Measurements from ENCODE around the gene PRG3.
"Not testable (repeated sequence)": the region's sequence is repeated elsewhere in the genome, so short reads cannot be mapped to it uniquely, and the experiment has no call there.

The PRG3 gene

DNA sequence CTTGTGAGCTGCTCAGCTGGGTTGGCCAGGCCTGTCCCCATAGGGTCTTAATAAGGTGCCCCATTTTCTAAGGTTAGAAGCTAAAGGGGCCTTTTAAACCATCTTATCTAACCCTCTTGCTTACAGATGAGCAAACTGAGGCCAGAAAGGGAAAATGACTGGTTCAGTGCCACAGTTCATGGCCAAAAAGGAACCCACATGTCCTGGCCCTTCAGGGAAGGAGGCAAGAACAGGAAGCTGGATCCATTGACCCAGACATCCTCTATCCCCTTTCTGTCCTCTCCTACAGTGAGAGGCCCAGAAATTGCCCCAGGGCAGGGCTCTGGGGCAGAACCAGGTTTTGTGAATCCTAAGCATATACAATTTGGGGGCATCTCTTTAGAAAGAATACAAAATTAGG lies 10.0 kb downstream of the PRG3 start:
- peaks cover 5% of the 10 kb centered on the region for H3K27me3 ChIP-seq (ENCODE audit: insufficient read depth, low read length)
- no peaks in the 10 kb centered on the region for H3K36me3 ChIP-seq (ENCODE audit: insufficient read depth, low read length)

DNA sequence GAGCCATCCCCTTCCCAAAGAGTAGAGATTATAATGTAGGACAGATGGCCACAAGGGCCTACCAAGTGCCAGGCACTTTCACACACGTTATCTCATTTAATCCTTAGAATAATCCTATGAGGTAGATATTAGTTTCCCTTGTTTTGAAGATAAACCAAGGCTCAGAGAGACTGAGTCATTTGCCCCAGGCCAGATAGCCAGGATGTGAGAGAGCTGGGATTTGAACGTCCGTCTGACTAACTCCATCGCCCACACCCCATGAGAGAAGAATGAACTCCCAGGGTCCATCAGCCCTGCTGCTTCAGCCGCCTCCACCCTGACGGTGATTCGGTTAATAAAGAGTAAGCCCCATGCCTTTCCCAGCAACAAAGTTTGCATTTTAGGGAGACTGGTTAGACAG lies 10.7 kb downstream of the PRG3 start:
- H2AFZ ChIP-seq (ENCODE audit: low read depth, low read length), result no peak overlapping the region
- peaks cover 5% of the 10 kb centered on the region for H3K27me3 ChIP-seq (ENCODE audit: insufficient read depth, low read length)
- H3K4me3 ChIP-seq (ENCODE audit: low read length), result no peak overlapping the region
- no peaks in the 10 kb centered on the region for H3K36me3 ChIP-seq (ENCODE audit: insufficient read depth, low read length)
- peaks cover 7% of the 10 kb centered on the region for H3K4me1 ChIP-seq (ENCODE audit: insufficient read depth, low read length)
- no peaks in the 10 kb centered on the region for H3K9me3 ChIP-seq (ENCODE audit: low read length)

More for the DNA sequence above, 10.0 kb downstream of the PRG3 start:
- Histone ChIP-seq H3K4me3 (ENCODE audit: low read length) (no peak overlapping the region), H3K9me3 (ENCODE audit: low read length) (no peaks in the 10 kb centered on the region), H2AFZ (ENCODE audit: low read depth, low read length) (no peak overlapping the region), H3K4me1 (ENCODE audit: insufficient read depth, low read length) (peaks cover under 1% of the 10 kb centered on the region)

DNA sequence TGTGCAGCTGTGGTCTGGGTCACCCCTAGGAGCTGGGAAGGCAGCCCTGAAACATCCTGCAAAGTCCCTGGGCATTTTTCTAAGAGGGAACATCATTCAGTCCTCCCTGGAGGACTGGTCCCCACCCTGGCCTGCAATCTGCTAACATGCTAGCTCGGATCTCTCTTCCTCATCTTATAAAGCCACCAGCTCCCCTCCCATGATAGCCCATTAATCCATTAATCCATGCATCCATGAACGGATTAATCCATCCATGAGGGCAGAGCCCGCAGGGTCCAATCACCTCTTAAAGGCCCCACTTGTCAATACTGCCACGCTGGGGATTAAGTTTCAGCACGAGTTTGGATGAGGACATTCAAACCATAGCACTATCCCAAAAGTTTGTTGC lies 12.1 kb downstream of the PRG3 start:
- H2AFZ ChIP-seq (ENCODE audit: low read depth, low read length), result no peak overlapping the region
- no peak overlapping the region for H3K4me3 ChIP-seq (ENCODE audit: low read length)
- H3K9me3 ChIP-seq (ENCODE audit: low read length), result no peaks in the 10 kb centered on the region
- H3K36me3 ChIP-seq (ENCODE audit: insufficient read depth, low read length), result no peaks in the 10 kb centered on the region
- peaks cover 5% of the 10 kb centered on the region for H3K27me3 ChIP-seq (ENCODE audit: insufficient read depth, low read length)
- H3K4me1 ChIP-seq (ENCODE audit: insufficient read depth, low read length), result peaks cover 10% of the 10 kb centered on the region

DNA sequence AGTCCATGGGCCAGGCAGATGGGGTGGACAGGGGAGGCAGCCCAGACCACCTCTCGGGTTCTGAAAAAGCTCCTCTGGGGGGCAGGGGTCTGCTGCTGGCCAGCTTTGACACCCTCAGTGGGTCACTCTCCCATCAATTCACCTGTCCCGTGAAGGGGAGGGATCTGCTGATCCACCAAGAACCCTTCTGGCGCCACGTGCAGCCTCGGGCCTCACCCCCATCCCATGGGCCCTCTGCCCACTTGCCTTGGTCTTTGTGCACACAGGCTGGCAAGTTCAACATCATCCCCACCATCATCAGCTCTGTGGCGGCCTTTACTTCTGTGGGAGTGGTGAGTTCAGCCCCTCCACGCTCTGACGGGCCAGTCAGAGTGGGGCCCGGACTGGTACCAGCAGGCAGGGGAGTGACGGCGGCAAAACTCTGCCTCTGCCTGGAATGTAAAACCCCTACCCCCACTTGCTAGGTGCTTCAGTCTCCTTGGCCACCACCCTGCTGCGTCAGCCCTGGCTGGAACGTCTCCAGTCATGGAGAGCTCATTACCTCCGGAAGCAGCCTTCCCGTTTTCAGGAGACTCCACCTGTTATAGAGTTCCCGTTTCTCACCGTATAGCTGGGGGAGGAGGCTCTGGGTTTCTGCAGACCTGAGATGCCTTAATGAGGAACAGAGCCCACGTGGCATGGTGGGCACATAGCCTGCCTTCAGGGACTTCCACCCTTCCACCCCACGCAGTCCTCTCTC lies 12.7 kb downstream of the PRG3 start:
- Histone ChIP-seq H3K9me3 (ENCODE audit: low read length) (no peaks in the 10 kb centered on the region), H3K36me3 (ENCODE audit: insufficient read depth, low read length) (no peaks in the 10 kb centered on the region), H2AFZ (ENCODE audit: low read depth, low read length) (no peak overlapping the region), H3K4me1 (ENCODE audit: insufficient read depth, low read length) (peaks cover 10% of the 10 kb centered on the region), H3K27me3 (ENCODE audit: insufficient read depth, low read length) (peaks cover 9% of the 10 kb centered on the region), H3K4me3 (ENCODE audit: low read length) (no peak overlapping the region)

DNA sequence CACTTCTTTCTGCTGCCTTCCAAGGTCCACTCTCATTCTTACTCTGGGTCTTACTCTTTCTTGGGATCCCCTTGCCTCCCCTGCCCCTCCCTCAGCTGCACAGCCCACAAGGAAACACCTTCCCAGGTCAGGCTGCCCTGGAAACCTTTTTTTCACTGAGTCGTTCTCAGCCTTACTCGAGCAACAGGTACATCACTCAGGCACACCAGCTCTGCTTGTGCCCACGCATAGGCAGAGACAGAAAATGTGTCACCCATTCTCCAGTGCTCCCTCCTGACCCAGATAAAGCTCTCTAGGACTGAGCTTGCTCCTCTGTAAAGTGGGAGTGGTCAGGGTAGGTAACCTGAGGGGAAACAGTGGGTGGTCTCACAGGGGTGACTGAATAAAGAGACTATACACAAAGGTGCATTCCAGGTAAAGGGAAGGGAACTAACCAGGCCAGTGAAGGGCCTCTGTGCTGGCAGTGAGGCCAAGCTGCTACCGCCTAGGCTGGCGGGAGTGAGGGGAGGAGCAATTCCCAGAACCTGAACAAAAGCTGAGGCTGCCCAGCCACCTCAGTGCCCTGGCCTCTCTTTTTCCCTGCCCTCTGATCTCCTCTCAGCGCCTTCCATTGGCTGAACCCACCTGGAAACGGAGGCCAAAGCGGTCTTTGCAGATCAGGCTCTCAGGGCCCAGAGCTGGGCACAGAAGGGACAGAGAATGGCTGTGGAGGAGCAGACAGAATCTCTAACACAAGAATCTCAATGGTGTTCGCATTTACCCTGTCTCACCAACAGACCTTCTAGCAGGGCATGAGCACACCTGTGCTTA lies 15.9 kb downstream of the PRG3 start:
- no peak overlapping the region for H2AFZ ChIP-seq (ENCODE audit: low read depth, low read length)
- H3K4me1 ChIP-seq (ENCODE audit: insufficient read depth, low read length), result peaks cover 10% of the 10 kb centered on the region
- no peaks in the 10 kb centered on the region for H3K9me3 ChIP-seq (ENCODE audit: low read length)
- peaks cover 4% of the 10 kb centered on the region for H3K27me3 ChIP-seq (ENCODE audit: insufficient read depth, low read length)
- no peaks in the 10 kb centered on the region for H3K36me3 ChIP-seq (ENCODE audit: insufficient read depth, low read length)
- no peak overlapping the region for H3K4me3 ChIP-seq (ENCODE audit: low read length)

DNA sequence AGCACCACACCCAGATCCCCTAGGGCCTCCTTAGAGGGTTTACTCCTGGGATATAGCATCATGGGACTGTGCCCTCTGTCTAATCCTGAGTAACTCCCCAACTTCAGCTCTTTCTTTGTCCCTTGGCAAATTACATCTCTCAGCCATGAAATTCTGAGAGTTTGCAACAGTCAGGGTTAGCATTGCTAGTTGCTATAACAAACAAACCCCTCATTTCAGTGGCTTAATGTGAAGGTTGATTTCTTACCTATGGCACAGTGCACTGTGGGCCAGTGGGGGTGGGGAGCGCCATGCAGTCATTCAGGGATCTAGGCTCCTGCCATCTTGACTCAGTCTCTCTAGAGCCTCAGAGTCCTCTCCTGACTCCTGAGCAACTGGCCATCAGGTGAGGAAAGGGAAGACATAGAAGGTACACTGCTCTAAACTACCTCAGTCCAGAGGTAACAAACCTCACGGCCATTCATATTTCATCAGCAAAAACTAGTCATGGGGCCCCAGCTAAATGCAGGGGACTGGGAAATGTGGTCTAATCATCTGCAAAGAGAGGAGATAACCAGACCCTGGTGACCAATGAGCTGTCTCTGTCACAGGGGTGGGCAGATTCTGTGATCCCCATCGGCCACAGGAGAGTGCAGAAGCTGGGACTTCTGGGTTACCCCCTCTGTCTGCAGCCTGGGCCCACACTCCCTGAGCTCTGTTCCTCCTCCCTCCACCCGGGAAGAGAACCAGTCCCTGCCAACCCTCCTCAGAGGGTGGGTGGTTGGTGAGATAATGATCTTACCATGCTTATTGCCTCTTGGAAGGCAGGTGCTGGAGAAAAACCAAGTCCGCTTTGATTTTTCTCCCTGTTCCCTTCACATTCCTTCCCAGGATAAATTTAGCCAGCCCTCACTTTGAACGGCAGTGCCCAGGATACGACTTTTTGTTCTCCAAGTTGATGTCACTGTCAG lies 17.5 kb downstream of the PRG3 start:
- Histone ChIP-seq H2AFZ (ENCODE audit: low read depth, low read length) (no peak overlapping the region), H3K4me1 (ENCODE audit: insufficient read depth, low read length) (peaks cover 10% of the 10 kb centered on the region), H3K36me3 (ENCODE audit: insufficient read depth, low read length) (no peaks in the 10 kb centered on the region), H3K27me3 (ENCODE audit: insufficient read depth, low read length) (peaks cover 4% of the 10 kb centered on the region), H3K4me3 (ENCODE audit: low read length) (no peak overlapping the region), H3K9me3 (ENCODE audit: low read length) (no peaks in the 10 kb centered on the region)

DNA sequence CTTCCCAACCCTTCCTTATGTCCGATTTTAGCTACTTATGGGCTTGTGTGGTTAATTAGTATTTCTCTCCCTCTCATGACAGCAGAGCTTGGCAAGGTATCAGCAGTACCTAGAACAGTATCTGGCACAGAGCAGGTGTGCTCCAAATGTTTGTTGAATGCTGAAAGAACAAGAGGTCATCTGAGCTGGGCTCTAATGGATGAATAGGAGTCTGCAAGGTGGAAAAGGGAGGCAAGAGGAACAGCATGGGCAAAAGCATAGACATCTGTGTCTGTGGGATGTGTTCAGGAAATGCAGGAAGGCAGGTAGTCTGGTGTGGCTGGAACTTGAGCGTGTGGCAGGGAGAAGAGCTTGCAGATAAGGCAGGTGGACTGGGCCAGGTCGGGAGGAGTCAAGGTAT lies 19.0 kb downstream of the PRG3 start:
- H3K9me3 ChIP-seq (ENCODE audit: low read length), result no peaks in the 10 kb centered on the region
- peaks cover 10% of the 10 kb centered on the region for H3K4me1 ChIP-seq (ENCODE audit: insufficient read depth, low read length)
- H2AFZ ChIP-seq (ENCODE audit: low read depth, low read length), result no peak overlapping the region
- peaks cover 4% of the 10 kb centered on the region for H3K27me3 ChIP-seq (ENCODE audit: insufficient read depth, low read length)
- H3K4me3 ChIP-seq (ENCODE audit: low read length), result no peak overlapping the region
- no peaks in the 10 kb centered on the region for H3K36me3 ChIP-seq (ENCODE audit: insufficient read depth, low read length)

DNA sequence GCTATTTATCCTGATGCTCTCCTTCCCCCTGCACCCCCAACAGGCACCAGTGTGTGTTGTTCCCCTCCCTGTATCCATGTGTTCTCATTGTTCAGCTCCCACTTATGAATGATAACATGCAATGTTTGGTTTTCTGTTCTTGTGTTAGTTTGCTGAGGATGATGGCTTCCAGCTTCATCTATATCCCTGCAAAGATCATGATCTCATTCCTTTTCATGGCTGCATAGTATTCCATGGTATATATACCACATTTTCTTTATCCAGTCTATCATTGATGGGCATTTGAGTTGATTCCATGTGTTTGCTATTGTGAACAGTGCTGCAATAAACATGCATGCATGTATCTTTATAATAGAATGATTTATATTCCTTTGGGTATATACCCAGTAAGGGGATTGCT lies 19.5 kb downstream of the PRG3 start:
- H3K27me3 ChIP-seq (ENCODE audit: insufficient read depth, low read length); H3K4me3 ChIP-seq (ENCODE audit: low read length); H3K36me3 ChIP-seq (ENCODE audit: insufficient read depth, low read length); H2AFZ ChIP-seq (ENCODE audit: low read depth, low read length); H3K9me3 ChIP-seq (ENCODE audit: low read length): not testable (repeated sequence)
- H3K4me1 ChIP-seq (ENCODE audit: insufficient read depth, low read length), result peaks cover 10% of the 10 kb centered on the region

DNA sequence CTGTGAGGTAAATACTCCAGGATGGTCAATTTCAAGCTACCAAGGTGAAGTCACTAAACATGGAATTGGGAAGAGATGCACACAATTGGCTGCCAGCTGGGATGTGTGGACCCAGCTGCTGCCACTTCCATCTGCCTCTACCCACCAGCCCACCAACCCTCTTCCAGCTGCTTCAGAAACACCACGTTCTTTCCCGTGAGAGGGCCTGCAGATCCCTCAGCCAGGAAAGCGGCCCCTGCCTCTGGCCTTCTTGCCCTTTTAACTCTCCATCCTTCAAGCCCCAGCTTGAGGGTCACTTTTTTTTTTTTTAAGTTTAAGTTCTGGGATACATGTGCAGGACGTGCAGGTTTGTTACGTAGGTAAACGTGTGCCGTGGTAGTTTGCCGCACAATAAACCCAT lies 20.0 kb downstream of the PRG3 start:
- Histone ChIP-seq H3K27me3 (ENCODE audit: insufficient read depth, low read length) (peaks cover 4% of the 10 kb centered on the region), H3K4me3 (ENCODE audit: low read length) (no peak overlapping the region), H3K9me3 (ENCODE audit: low read length) (no peaks in the 10 kb centered on the region), H2AFZ (ENCODE audit: low read depth, low read length) (no peak overlapping the region), H3K4me1 (ENCODE audit: insufficient read depth, low read length) (peaks cover 10% of the 10 kb centered on the region), H3K36me3 (ENCODE audit: insufficient read depth, low read length) (no peaks in the 10 kb centered on the region)

DNA sequence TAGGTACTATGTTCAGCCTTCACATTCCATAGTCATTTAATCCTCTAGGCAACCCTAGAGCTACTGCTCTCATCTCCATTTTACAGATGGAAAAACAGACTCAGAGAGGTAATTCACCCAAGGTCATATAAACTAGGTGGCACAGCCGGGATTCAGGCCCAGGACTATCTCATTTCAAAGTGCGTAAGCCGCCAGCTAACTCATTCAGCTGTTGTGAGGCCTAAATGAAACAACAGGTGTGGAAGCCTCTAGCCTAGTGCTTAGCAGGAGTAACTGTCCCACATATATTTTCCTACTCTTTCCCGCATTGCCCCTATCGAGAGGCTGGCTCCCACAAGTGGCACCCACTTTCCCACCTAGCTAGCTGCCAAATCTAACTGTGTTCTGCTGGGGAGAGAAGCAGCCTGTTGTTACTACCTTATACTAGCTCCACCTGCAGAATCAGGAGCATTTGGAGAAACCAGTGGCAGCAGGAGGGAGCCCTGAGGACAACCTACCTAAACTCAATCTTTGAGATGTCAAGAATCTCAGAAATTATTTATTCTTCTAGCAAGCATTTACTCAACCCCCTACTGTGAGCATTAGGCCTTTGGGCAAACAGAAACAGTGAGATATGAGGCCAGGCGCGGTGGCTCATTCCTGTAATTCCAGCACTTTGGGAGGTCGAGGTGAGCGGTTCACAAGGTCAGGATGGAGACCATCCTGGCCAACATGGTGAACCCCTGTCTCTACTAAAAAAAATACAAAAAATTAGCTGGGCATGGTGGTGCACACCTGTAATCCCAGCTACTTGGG lies 20.9 kb downstream of the PRG3 start:
- Histone ChIP-seq H3K36me3 (ENCODE audit: insufficient read depth, low read length) (no peaks in the 10 kb centered on the region), H2AFZ (ENCODE audit: low read depth, low read length) (no peak overlapping the region), H3K4me3 (ENCODE audit: low read length) (no peak overlapping the region), H3K4me1 (ENCODE audit: insufficient read depth, low read length) (peaks cover 1% of the 10 kb centered on the region), H3K9me3 (ENCODE audit: low read length) (no peaks in the 10 kb centered on the region), H3K27me3 (ENCODE audit: insufficient read depth, low read length) (peaks cover 4% of the 10 kb centered on the region)

DNA sequence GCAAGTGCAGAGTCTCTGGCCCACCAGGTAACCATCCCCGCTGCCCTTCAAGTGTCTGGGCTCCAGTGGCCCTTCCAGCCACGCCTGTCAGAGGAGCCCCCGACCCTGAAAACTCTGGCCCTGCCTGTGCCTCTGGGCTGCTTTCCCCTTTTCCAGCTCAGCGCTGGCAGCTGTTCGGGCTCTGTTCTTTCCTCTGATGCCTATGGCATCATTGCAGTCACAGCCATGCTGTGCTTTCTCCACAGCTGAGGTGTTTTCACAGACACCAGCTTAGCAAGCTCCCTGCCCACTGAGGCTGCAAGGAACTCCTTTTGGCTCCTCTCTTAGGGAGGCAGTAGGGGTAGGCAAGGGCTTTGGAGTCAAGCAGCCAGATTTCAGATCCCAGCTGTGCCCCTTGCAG lies 21.6 kb downstream of the PRG3 start:
- H3K27me3 ChIP-seq (ENCODE audit: insufficient read depth, low read length), result peaks cover 4% of the 10 kb centered on the region
- H3K4me3 ChIP-seq (ENCODE audit: low read length), result no peak overlapping the region
- peaks cover 2% of the 10 kb centered on the region for H3K4me1 ChIP-seq (ENCODE audit: insufficient read depth, low read length)
- H2AFZ ChIP-seq (ENCODE audit: low read depth, low read length), result no peak overlapping the region
- no peaks in the 10 kb centered on the region for H3K9me3 ChIP-seq (ENCODE audit: low read length)
- no peaks in the 10 kb centered on the region for H3K36me3 ChIP-seq (ENCODE audit: insufficient read depth, low read length)

DNA sequence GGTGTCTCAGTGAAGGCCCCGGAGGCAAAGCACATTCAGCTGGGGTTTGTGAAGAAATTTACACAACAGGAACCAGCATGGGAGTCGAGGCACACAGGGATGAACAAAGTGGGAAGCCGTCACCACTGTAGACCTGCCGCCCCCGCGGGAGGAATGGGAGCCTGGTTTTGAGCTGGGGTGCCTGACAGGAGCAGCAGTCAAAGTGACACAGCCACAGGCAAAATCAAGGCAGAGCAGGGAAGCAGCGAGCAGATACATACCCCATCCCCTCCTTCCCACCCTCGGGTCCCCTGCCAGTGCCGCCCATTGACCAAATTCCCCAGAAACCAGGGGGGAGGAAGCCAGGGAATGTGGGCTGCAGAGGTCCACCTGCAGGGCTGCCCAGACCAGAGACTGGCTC lies 22.0 kb downstream of the PRG3 start:
- H3K27me3 ChIP-seq (ENCODE audit: insufficient read depth, low read length), result peaks cover 4% of the 10 kb centered on the region
- H2AFZ ChIP-seq (ENCODE audit: low read depth, low read length), result no peak overlapping the region
- H3K36me3 ChIP-seq (ENCODE audit: insufficient read depth, low read length), result no peaks in the 10 kb centered on the region
- H3K4me3 ChIP-seq (ENCODE audit: low read length), result no peak overlapping the region
- H3K9me3 ChIP-seq (ENCODE audit: low read length), result no peaks in the 10 kb centered on the region
- peaks cover 5% of the 10 kb centered on the region for H3K4me1 ChIP-seq (ENCODE audit: insufficient read depth, low read length)
